Measurements from ENCODE around the gene AJM1.

AJM1 gene

DNA sequence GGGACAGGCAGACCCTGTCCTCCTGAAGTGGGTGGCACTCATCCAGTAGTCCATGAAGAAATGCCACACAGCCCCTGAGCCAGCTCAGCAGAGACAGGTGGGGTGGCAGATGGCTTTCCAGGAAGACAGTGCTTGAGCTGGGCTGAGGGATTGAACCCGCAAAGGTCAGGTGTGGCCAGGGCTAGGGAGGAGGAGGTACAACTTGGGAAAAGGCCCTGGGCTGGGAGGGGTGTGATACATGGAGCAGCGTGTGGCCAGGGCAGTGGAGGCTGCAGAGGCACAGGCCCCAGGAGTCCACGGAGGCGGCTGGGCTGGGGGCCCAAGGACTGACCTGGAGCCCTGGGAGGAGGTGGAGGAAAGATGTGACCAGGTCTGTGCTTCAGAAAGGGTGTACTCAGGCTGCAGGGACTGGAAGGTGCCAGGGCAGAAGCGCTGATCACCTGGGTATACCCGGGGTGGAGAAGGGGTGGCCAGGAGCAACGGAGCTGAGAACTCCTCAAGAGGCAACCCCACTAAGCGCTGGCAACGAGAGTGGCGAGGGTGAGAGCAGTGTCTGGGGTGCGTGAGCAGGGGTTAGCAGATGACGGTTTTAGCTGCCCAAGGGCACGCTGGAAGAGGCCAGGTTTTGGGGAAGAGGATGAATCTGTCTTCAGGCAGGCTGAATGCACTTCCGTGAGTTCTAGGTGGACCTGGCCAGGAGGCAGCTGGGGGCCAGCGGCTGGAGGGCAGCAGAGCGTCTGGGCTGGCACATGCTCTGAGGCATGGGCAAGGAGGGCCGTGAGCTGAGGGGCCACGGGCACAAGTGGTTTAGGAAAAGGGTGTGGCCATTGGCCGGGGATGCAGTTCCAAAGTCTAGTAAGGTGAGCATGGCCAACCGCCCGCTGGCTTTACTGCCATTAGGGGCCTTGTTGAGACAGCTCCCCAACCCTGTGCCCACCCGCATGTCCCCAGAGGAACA lies 38.4 kb upstream of the AJM1 start:
- DNase-seq, result no peak
- H3K27ac ChIP-seq, result no peak overlapping the region
- in situ Hi-C loops (cut with HindIII; ENCODE audit: low pct_ligation_motif_present, low sequenced_read_pairs), result loop anchor here (25.0 kb wide), 1 partner anchor 233 kb away; the partner anchor contains the start of genes ABCA2, FUT7 and NPDC1
- peaks cover 2% of the 10 kb centered on the region for H3K27me3 ChIP-seq (replicated peaks)
- TF ChIP-seq, protein P1, sequence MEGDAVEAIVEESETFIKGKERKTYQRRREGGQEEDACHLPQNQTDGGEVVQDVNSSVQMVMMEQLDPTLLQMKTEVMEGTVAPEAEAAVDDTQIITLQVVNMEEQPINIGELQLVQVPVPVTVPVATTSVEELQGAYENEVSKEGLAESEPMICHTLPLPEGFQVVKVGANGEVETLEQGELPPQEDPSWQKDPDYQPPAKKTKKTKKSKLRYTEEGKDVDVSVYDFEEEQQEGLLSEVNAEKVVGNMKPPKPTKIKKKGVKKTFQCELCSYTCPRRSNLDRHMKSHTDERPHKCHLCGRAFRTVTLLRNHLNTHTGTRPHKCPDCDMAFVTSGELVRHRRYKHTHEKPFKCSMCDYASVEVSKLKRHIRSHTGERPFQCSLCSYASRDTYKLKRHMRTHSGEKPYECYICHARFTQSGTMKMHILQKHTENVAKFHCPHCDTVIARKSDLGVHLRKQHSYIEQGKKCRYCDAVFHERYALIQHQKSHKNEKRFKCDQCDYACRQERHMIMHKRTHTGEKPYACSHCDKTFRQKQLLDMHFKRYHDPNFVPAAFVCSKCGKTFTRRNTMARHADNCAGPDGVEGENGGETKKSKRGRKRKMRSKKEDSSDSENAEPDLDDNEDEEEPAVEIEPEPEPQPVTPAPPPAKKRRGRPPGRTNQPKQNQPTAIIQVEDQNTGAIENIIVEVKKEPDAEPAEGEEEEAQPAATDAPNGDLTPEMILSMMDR (IDR thresholded peaks at IDR 0.05; ENCODE audit: low read depth, low read length, missing control alignments), result no peak
- H3K4me3 ChIP-seq (ENCODE audit: low read depth, low read length), result no peak overlapping the region
- no peaks in the 10 kb centered on the region for H3K36me3 ChIP-seq (replicated peaks)

DNA sequence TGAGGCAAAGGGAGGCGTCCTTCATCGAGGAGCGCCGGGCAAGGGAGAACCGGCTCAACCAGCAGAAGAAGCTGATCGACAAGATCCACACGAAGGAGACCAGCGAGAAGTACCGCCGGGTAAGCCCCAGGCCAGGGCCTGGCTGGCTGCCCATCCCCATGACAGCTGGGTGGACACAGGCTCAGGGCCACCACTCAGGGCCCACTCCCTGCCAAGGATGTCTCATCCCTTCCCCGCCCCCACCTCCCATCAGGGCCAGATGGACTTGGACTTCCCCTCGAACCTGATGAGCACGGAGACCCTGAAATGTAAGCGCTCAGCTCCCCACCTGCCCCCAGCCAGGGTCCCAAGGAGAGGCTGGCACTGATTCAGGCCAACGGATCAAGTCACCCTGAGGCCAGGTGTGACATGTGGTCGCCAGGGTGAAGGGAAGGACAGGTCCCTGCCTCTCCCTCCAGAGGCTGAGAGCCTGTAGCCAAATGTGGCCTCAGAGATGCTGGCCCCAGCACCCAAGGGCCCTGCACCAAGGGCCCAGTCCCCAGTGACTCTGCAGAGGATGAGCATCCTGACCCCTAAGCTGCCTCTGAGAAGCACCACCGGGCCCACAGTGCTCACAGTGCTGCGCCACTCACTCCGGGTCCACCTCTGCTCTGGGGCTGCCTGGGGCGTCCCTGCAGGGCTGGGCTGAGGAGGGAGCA lies 37.6 kb upstream of the AJM1 start:
- DNase-seq, result no peak
- H3K27me3 ChIP-seq (replicated peaks), result no peaks in the 10 kb centered on the region
- TF ChIP-seq, protein P1 (IDR thresholded peaks at IDR 0.05; ENCODE audit: low read depth, low read length, missing control alignments), result no peak
- no peak overlapping the region for H3K27ac ChIP-seq
- H3K4me3 ChIP-seq (ENCODE audit: low read depth, low read length), result no peak overlapping the region
- no peaks in the 10 kb centered on the region for H3K36me3 ChIP-seq (replicated peaks)
- in situ Hi-C loops (cut with HindIII; ENCODE audit: low pct_ligation_motif_present, low sequenced_read_pairs), result loop anchor here (25.0 kb wide), 1 partner anchor 233 kb away; the partner anchor contains the start of genes ABCA2, FUT7 and NPDC1

DNA sequence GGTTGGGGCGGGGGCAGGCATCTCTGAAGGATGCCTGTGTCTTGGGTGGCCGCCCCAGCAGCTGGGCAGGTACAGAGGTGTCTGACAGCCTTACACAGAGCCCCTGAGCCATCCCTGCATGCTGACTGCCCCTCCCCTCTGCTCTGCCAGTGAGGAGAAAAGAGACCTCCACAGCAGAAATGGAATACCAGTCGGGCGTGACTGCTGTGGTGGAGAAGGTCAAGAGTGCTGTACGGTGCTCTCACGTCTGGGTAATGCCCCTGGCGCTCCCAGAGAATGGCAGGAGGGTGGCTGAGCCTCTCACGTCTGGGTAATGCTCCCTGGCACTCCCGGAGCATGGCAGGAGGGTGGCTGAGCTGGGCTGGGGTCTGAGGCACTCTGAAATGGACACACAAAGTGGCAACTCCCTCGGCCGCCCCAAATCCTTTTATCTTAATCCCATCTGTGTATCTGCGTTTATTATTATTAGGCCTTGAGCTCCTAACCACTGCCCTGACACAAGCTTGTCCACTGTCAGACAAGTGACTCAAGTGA lies 37.0 kb upstream of the AJM1 start:
- in situ Hi-C loops (cut with HindIII; ENCODE audit: low pct_ligation_motif_present, low sequenced_read_pairs), result loop anchor here (25.0 kb wide), 1 partner anchor 232 kb away; the partner anchor contains the start of genes ABCA2, FUT7 and NPDC1
- no peak for DNase-seq
- H3K36me3 ChIP-seq (replicated peaks), result no peaks in the 10 kb centered on the region
- H3K27me3 ChIP-seq (replicated peaks), result no peaks in the 10 kb centered on the region
- TF ChIP-seq, protein P1 (IDR thresholded peaks at IDR 0.05; ENCODE audit: low read depth, low read length, missing control alignments), result no peak
- no peak overlapping the region for H3K27ac ChIP-seq
- H3K4me3 ChIP-seq (ENCODE audit: low read depth, low read length), result no peak overlapping the region

DNA sequence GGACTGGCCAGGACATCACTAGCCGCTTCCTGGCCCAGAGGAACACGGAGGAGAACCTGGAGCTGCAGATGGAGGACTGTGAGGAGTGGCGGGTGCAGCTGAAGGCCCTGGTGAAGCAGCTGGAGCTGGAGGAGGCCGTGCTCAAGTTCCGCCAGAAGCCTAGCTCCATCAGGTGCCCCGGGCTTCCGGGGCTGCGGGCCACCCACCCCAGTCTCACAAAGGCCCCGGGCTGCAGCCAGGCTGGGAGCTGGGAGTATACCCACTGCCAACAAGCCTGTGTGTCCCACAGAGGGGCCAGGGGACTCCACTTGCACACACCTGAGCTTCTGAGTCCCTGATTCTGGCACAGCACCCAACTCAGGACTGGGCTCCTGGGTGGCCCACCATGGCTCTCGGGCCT lies 36.2 kb upstream of the AJM1 start:
- TF ChIP-seq, protein P1 (IDR thresholded peaks at IDR 0.05; ENCODE audit: low read depth, low read length, missing control alignments), result no peak
- in situ Hi-C loops (cut with HindIII; ENCODE audit: low pct_ligation_motif_present, low sequenced_read_pairs), result loop anchor here (25.0 kb wide), 1 partner anchor 231 kb away; the partner anchor contains the start of genes ABCA2, FUT7 and NPDC1
- H3K27me3 ChIP-seq (replicated peaks), result no peaks in the 10 kb centered on the region
- H3K36me3 ChIP-seq (replicated peaks), result no peaks in the 10 kb centered on the region
- H3K27ac ChIP-seq, result no peak overlapping the region
- H3K4me3 ChIP-seq (ENCODE audit: low read depth, low read length), result no peak overlapping the region
- DNase-seq, result no peak

DNA sequence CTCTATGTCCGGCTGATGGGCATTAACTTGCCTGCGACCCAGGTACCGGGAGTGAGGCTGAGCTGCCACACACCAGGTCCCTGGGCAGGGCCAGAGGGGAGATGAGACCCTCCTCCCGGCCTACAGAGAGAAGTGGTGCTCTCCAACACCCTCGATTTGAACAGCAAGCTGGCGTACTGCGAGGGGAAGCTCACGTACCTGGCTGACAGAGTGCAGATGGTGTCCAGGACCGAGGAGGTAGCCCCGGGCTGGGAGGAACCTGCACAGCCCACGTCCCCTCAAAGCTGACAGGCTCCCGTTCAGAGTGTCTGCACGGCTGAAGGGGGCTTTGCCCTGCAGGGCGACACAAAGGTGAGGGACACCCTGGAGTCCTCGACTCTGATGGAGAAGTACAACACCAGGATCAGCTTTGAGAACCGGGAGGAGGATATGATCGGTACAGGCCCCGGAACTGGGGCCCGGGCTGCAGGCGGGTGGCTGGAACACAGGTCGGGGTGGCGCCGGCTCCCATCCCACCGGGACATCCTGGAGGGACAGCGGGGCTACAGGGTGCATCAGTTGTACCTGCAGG lies 35.6 kb upstream of the AJM1 start:
- TF ChIP-seq, protein P1 (IDR thresholded peaks at IDR 0.05; ENCODE audit: low read depth, low read length, missing control alignments), result no peak
- DNase-seq, result no peak
- in situ Hi-C loops (cut with HindIII; ENCODE audit: low pct_ligation_motif_present, low sequenced_read_pairs), result loop anchor here (25.0 kb wide), 1 partner anchor 231 kb away; the partner anchor contains the start of genes ABCA2, FUT7 and NPDC1
- Histone ChIP-seq H3K27ac (no peak overlapping the region), H3K27me3 (replicated peaks) (no peaks in the 10 kb centered on the region), H3K36me3 (replicated peaks) (no peaks in the 10 kb centered on the region), H3K4me3 (ENCODE audit: low read depth, low read length) (peak overlapping the region; percentile 81)
